HCT116 (cell line): ENCODE results near the gene NFIA. TPM values are rescaled to one million over a fixed set of nuclear protein-coding genes. Genes with fewer than 3 reads are reported as not detected.

ENCODE experiments used
- ATAC-seq: fragments of 200-7000 bp; cut with Tn5 transposase; 2 replicates; pipeline ENCODE4 v1.9.1; 2020; ENCODE audit warnings: mild to moderate bottlenecking, moderate library complexity
- BruUV-seq: library from RNA; stranded (reverse); fragments of 400-500 nt; replicated peaks from 2 replicates; lab custom pipeline; 2021; lab: Mats Ljungman, UMichigan
- CTCF ChIA-PET: fragments of 300-600 bp; sonication (Branson Sonifier 250); formaldehyde crosslinking; loops from one replicate; lab custom pipeline; 2021; ENCODE audit warnings: antibody characterized with exemption; lab: Charles Lee
- POLR2A ChIA-PET: fragments of 300-600, 350-600 bp; sonication (Branson Sonifier 250); formaldehyde crosslinking; loops from one replicate; lab custom pipeline; 2021; ENCODE audit warnings: antibody characterized with exemption; lab: Charles Lee
- RAD21 ChIA-PET, 2 experiments: fragments of 300-600 bp; sonication (Branson Sonifier 250); formaldehyde crosslinking; loops; one replicate each; lab custom pipeline; 2023; ENCODE audit warnings: low total read pairs in 2 of 2; ENCODE audit not compliant: uncharacterized antibody in 2 of 2, unreplicated experiment in 2 of 2, low non-redundant PET in 1 of 2; lab: Charles Lee
- DNase-seq: peaks from one replicate; pipeline ENCODE4 v3.0.0-alpha.2; 2010; ENCODE audit warnings: low read depth, low spot score
- H2AFZ ChIP-seq: fragments of 200-600 bp; shearing (Covaris generic), sonication (generic); 2 replicates; pipeline ENCODE4 v1.6.1; 2017; ENCODE audit warnings: low read depth, mixed run types, mixed read lengths, antibody characterized with exemption, low read length; ENCODE audit not compliant: poor library complexity, severe bottlenecking
- H3K27ac ChIP-seq: 2 replicates; pipeline ENCODE4 v1.5.1; 2012; ENCODE audit warnings: low read depth, low read length
- H3K27me3 ChIP-seq: fragments of 200-600 bp; sonication (generic); 2 replicates; pipeline ENCODE4 v1.6.1; 2016; ENCODE audit warnings: mixed run types, low read length, mixed read lengths; ENCODE audit not compliant: insufficient read depth
- H3K36me3 ChIP-seq, 2 experiments: fragments of 200-500 bp in 1 of 2; fragments of 200-600 bp in 1 of 2; sonication (Bioruptor generic) in 1 of 2; sonication (generic) in 1 of 2; 2 replicates each; pipeline versions ENCODE4 v1.5.1 to v1.6.1; 2014 to 2016; ENCODE audit warnings: low read length in 2 of 2, inconsistent platforms in 1 of 2, mixed read lengths in 1 of 2, mixed run types in 1 of 2; ENCODE audit not compliant: insufficient read depth in 2 of 2, control insufficient read depth in 1 of 2
- H3K4me1 ChIP-seq, 2 experiments: fragments of 200-600 bp in 1 of 2; sonication (generic) in 1 of 2; 2 replicates each; pipeline versions ENCODE4 v1.5.1 to v1.6.1; 2012 to 2017; ENCODE audit warnings: low read length in 2 of 2, inconsistent platforms in 1 of 2, mild to moderate bottlenecking in 1 of 2, mixed read lengths in 1 of 2, mixed run types in 1 of 2, moderate library complexity in 1 of 2; ENCODE audit not compliant: insufficient read depth in 2 of 2, control insufficient read depth in 1 of 2
- H3K4me2 ChIP-seq: fragments of 200-600 bp; sonication (generic); 2 replicates; pipeline ENCODE4 v1.6.1; 2017; ENCODE audit warnings: mixed run types, low read length, mixed read lengths
- H3K4me3 ChIP-seq, 2 experiments: fragments of 200-600 bp in 1 of 2; sonication (generic) in 1 of 2; replicated peaks in 1 of 2; 2 replicates each; pipeline ENCODE4 v1.5.1; 2011 to 2016; ENCODE audit warnings: low read length in 2 of 2, control low read depth in 1 of 2, low read depth in 1 of 2, mild to moderate bottlenecking in 1 of 2, mixed read lengths in 1 of 2, mixed run types in 1 of 2
- H3K79me2 ChIP-seq: fragments of 200-600 bp; sonication (generic); 2 replicates; pipeline ENCODE4 v1.6.1; 2017; ENCODE audit warnings: mild to moderate bottlenecking, mixed run types, low read length, moderate library complexity, mixed read lengths; ENCODE audit not compliant: insufficient read depth
- H3K9ac ChIP-seq: fragments of 200-600 bp; sonication (generic); 2 replicates; pipeline ENCODE4 v1.6.1; 2016; ENCODE audit warnings: low read length, mixed read lengths
- H3K9me2 ChIP-seq: fragments of 200-600 bp; sonication (generic), shearing (Covaris generic); 2 replicates; pipeline ENCODE4 v1.6.1; 2017; ENCODE audit warnings: mixed run types, mild to moderate bottlenecking, moderate library complexity; ENCODE audit not compliant: insufficient read depth
- H3K9me3 ChIP-seq, 2 experiments: fragments of 200-500 bp in 1 of 2; fragments of 200-600 bp in 1 of 2; sonication (Bioruptor generic) in 1 of 2; sonication (generic) in 1 of 2; 2 replicates each; pipeline ENCODE4 v1.6.1; 2014 to 2017; ENCODE audit warnings: low read length in 2 of 2, mixed read lengths in 2 of 2, inconsistent platforms in 1 of 2, low read depth in 1 of 2, mild to moderate bottlenecking in 1 of 2, mixed run types in 1 of 2, moderate library complexity in 1 of 2; ENCODE audit not compliant: control insufficient read depth in 1 of 2, insufficient read depth in 1 of 2
- H4K20me1 ChIP-seq: fragments of 200-600 bp; sonication (generic), shearing (Covaris generic); 2 replicates; pipeline ENCODE4 v1.6.1; 2017; ENCODE audit warnings: mixed run types, mild to moderate bottlenecking, moderate library complexity; ENCODE audit not compliant: insufficient read depth
- CEBPB ChIP-seq: IDR thresholded peaks from 2 replicates; pipeline ENCODE4 v1.6.1; 2012; ENCODE audit warnings: low read depth
- SP1 ChIP-seq: IDR thresholded peaks from 2 replicates; pipeline ENCODE4 v1.6.1; 2012; ENCODE audit warnings: low read depth
- TCF7L2 ChIP-seq: IDR thresholded peaks from 2 replicates; pipeline ENCODE4 v1.7.0; 2011; ENCODE audit warnings: borderline replicate concordance, inconsistent platforms; ENCODE audit not compliant: insufficient read depth, insufficient read length; ENCODE audit errors: extremely low read depth
- ZFX ChIP-seq: fragments of 450-650 bp; IDR thresholded peaks from 2 replicates; pipeline ENCODE4 v1.6.1; 2017
- intact Hi-C: fragments of 100-400 bp; cut with micrococcal nuclease; formaldehyde crosslinking; loops from 2 replicates; pipeline ENCODE4 v1.10.0; 2022
- total RNA-seq: library from RNA; stranded (reverse); gene quantifications from one replicate; pipeline ENCODE4 v1.2.1, GENCODE V29; 2021; ENCODE audit not compliant: unreplicated experiment
- TF ChIP-seq, protein P1 (sequence below): IDR thresholded peaks from 2 replicates; pipeline ENCODE4 v1.6.1; 2011; ENCODE audit warnings: mild to moderate bottlenecking, low read length, moderate library complexity; ENCODE audit not compliant: insufficient replicate concordance; ENCODE audit errors: extremely low read depth
- TF ChIP-seq, protein P2 (sequence below), 3 experiments: fragments of 200-600 bp in 1 of 3; sonication (generic) in 1 of 3; IDR thresholded peaks in 2 of 3; conservative IDR thresholded peaks in 1 of 3; 2 replicates each; pipeline ENCODE4 v1.5.1; 2012 to 2017; ENCODE audit warnings: low read depth in 2 of 3, low read length in 2 of 3, antibody characterized with exemption in 1 of 3, borderline replicate concordance in 1 of 3, control low read depth in 1 of 3, mild to moderate bottlenecking in 1 of 3, mixed read lengths in 1 of 3, mixed run types in 1 of 3, moderate library complexity in 1 of 3; ENCODE audit not compliant: insufficient read depth in 1 of 3
- TF ChIP-seq, protein P3 (sequence below): IDR thresholded peaks from 2 replicates; pipeline ENCODE4 v1.6.1; 2012; ENCODE audit warnings: low read depth

NFIA gene
- total RNA-seq, 1 experiment from 2014 or later: 17.2 TPM

DNA sequence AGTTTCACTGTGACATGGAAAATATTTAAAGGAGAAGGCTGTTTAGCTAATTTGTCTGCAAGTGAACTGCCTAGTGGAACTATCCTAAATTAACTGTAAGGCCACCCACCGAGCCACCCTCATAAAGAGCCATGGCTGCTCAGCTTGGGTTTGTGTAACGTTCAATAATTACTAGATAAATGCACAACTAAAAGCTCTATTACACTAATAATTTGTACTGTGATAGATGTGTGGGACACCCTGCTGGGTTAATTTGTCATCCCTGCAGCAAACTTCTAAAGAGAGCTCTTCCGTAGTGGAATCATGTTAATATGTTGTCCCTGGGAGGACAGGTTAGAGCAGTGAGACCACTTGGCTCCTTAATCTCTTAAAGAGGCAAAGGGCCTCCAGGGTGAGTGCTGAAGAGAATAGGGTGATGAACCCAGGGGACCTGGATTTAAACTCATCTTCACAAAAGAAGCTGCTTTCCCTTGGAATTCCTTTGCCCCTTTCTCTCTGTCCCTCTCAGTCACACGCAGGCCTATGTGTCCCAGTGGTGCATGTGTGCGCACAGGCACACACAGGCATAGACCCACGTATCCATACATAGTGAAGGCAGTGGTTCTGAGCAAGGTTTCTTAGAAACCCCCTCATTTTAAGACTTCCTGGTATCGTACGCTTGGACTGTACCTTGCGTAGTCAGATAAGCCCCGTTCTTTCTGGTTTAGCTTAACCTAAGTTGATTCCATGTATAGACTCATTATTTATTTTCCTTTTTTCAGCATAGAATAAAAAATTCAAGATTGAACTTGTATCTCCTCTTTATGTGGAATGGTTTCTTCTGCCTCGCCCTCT, 310.3 kb downstream of the NFIA start (continued):
- TF ChIP-seq, protein P1, sequence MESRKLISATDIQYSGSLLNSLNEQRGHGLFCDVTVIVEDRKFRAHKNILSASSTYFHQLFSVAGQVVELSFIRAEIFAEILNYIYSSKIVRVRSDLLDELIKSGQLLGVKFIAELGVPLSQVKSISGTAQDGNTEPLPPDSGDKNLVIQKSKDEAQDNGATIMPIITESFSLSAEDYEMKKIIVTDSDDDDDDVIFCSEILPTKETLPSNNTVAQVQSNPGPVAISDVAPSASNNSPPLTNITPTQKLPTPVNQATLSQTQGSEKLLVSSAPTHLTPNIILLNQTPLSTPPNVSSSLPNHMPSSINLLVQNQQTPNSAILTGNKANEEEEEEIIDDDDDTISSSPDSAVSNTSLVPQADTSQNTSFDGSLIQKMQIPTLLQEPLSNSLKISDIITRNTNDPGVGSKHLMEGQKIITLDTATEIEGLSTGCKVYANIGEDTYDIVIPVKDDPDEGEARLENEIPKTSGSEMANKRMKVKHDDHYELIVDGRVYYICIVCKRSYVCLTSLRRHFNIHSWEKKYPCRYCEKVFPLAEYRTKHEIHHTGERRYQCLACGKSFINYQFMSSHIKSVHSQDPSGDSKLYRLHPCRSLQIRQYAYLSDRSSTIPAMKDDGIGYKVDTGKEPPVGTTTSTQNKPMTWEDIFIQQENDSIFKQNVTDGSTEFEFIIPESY: no peak
- no peak for TF ChIP-seq SP1
- TF ChIP-seq, protein P2, sequence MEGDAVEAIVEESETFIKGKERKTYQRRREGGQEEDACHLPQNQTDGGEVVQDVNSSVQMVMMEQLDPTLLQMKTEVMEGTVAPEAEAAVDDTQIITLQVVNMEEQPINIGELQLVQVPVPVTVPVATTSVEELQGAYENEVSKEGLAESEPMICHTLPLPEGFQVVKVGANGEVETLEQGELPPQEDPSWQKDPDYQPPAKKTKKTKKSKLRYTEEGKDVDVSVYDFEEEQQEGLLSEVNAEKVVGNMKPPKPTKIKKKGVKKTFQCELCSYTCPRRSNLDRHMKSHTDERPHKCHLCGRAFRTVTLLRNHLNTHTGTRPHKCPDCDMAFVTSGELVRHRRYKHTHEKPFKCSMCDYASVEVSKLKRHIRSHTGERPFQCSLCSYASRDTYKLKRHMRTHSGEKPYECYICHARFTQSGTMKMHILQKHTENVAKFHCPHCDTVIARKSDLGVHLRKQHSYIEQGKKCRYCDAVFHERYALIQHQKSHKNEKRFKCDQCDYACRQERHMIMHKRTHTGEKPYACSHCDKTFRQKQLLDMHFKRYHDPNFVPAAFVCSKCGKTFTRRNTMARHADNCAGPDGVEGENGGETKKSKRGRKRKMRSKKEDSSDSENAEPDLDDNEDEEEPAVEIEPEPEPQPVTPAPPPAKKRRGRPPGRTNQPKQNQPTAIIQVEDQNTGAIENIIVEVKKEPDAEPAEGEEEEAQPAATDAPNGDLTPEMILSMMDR (IDR thresholded peaks at IDR 0.05 in 2 of 3, conservative IDR thresholded peaks at IDR 0.05 in 1 of 3; ENCODE audit: borderline replicate concordance in 1 of 3, insufficient read depth in 1 of 3, low read depth in 2 of 3, low read length in 2 of 3): no peak

DNA sequence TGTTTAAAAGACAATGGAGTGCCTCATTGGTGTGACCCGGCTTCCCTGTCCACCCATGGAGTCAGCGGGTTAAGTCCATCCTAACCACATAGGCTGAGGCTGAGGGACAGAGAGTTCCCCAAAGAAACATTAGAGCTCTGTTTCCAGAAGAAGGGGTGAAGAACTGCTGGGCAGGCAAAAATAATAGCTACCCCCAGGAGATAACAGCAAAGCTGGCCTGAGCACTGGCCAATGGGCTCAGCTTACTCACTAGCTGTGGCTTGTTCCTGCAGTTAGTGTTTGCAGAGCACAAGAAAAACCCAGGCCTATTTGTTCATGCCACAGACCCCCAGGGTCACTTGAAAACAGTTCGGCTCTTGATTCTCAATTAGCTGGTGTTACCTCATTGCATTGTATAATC, 311.2 kb downstream of the NFIA start:
- no peaks in the 10 kb centered on the region for H4K20me1 ChIP-seq
- POLR2A ChIA-PET: no interaction called here
- no peak for TF ChIP-seq ZFX
- TF ChIP-seq CEBPB: no peak
- no peak for TF ChIP-seq TCF7L2
- TF ChIP-seq, protein P1: no peak
- TF ChIP-seq, protein P3, sequence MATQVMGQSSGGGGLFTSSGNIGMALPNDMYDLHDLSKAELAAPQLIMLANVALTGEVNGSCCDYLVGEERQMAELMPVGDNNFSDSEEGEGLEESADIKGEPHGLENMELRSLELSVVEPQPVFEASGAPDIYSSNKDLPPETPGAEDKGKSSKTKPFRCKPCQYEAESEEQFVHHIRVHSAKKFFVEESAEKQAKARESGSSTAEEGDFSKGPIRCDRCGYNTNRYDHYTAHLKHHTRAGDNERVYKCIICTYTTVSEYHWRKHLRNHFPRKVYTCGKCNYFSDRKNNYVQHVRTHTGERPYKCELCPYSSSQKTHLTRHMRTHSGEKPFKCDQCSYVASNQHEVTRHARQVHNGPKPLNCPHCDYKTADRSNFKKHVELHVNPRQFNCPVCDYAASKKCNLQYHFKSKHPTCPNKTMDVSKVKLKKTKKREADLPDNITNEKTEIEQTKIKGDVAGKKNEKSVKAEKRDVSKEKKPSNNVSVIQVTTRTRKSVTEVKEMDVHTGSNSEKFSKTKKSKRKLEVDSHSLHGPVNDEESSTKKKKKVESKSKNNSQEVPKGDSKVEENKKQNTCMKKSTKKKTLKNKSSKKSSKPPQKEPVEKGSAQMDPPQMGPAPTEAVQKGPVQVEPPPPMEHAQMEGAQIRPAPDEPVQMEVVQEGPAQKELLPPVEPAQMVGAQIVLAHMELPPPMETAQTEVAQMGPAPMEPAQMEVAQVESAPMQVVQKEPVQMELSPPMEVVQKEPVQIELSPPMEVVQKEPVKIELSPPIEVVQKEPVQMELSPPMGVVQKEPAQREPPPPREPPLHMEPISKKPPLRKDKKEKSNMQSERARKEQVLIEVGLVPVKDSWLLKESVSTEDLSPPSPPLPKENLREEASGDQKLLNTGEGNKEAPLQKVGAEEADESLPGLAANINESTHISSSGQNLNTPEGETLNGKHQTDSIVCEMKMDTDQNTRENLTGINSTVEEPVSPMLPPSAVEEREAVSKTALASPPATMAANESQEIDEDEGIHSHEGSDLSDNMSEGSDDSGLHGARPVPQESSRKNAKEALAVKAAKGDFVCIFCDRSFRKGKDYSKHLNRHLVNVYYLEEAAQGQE: no peak
- TF ChIP-seq, protein P2 (IDR thresholded peaks at IDR 0.05 in 2 of 3, conservative IDR thresholded peaks at IDR 0.05 in 1 of 3; ENCODE audit: borderline replicate concordance in 1 of 3, insufficient read depth in 1 of 3, low read depth in 2 of 3, low read length in 2 of 3): no peak
- TF ChIP-seq, all 23 proteins: peak for 0
- Histone ChIP-seq H3K4me2 (no peak overlapping the region), H2AFZ (no peak overlapping the region), H3K4me1 (no peaks in the 10 kb centered on the region), H3K27ac (no peak overlapping the region), H3K36me3 (no peaks in the 10 kb centered on the region), H3K27me3 (no peaks in the 10 kb centered on the region), H3K9me2 (no peaks in the 10 kb centered on the region), H3K9me3 (peaks cover 0 to 6% of the 10 kb centered on the region in 2 experiments; a peak in 1 of 4 replicates), H3K4me3 (no peak overlapping the region), H3K79me2 (no peaks in the 10 kb centered on the region), H3K9ac (no peak overlapping the region)
- CTCF ChIA-PET: no interaction called here
- DNase-seq (no peak), ATAC-seq (no peak)
- BruUV-seq: no TSS peak
- intact Hi-C loops: no loop called here
- RAD21 ChIA-PET: no interaction called here
